Left cardiac atrium (tissue), 4 donors: Measurements from ENCODE around the gene FBLN1. TPM values are rescaled to one million over a fixed set of nuclear protein-coding genes. Genes with fewer than 3 reads are reported as not detected.
A peak's percentile ranks its signal among the peaks of the same experiment; 100 is the strongest.
"Not testable (repeated sequence)": the region's sequence is repeated elsewhere in the genome, so short reads cannot be mapped to it uniquely, and the experiment has no call there.

Source experiments
- ATAC-seq, 2 donors: fragments of 200-7000 bp; cut with Tn5 transposase; one replicate each; pipeline ENCODE4 v1.9.1; 2020; ENCODE audit warnings: mild to moderate bottlenecking in 2 of 2, moderate library complexity in 2 of 2
- DNase-seq: peaks from one replicate; pipeline ENCODE4 v3.0.0-alpha.2; 2020
- intact Hi-C, 2 donors: fragments of 100-400 bp; cut with DNase I; formaldehyde crosslinking; loops; one replicate each; pipeline versions ENCODE4 v1.14.1 to v1.15.1; 2022 to 2023
- total RNA-seq, 2 donors: library from RNA; stranded (reverse); fragmentation: NEBNext Ultra II Directional; extraction: Animal tissue kit (Norgen Biotek cat#: 25700); gene quantifications; one replicate each; pipeline ENCODE4 v1.2.1, GENCODE V29; 2021
- donor health status: DM: no; HTN: yes; CAD: no.
- donor health status: DM: no; HTN: yes; CAD: no; lungs with severe emphysema.
- donor health status: DM: yes; HTN: yes; CAD: no.
- donor health status: Dilated cardiomyopathy.

Gene FBLN1
- total RNA-seq, 2 donors from 2014 or later: 251 to 348 TPM

DNA sequence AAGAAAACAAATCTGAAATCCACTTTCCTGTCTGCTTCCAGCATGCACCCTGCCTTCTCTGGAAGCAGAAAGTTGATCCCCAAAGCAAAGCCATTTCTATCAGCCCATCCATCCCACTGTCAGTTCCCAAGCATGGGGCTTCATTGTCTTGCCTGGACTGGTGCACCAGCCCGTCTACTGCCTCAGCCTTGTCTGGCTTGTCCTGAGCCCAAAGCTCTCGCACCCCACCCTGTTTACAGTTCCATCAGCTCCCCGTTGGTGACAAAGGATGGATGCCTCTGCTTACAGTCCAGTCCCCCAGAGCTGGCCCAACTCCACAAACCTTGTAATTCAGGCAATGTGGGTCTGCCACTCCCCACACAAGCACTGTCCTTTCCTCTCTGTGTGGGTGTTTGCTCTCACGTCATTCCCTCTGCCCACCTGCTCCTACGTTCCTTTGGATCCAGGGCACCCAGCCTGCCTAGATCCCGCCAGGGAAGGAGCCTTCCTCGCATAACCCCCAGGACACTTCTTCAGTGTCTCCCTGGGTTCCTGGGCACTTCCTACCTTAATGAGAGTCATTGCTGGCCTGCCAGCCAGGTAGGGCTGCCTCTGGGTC, 38.8 kb downstream of the FBLN1 start:
- intact Hi-C loops: no loop called here
- ATAC-seq (no peak), DNase-seq (no peak)

DNA sequence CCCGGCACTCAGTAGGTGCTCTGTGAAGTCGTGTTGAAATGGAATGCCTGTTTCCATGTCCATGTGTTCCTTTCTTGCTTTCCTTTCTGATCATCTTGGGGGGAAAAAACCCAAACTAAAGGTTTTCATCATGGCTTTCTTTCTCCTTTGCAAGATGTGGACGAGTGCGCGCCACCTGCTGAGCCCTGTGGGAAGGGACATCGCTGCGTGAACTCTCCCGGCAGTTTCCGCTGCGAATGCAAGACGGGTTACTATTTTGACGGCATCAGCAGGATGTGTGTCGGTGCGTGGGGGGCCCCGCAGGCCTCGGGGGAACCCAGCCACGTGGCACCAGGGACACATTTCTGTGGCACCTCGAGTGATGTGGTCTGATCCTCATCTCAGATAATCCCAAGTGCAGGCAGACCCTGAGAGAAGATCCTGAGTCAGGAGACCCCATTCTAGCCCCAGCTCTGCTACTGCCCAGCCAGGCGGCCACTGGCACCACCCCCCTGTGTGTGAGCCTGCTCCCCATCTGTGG, 39.4 kb downstream of the FBLN1 start:
- DNase-seq (peak; percentile 8), ATAC-seq (no peak)
- intact Hi-C loops: no loop called here

DNA sequence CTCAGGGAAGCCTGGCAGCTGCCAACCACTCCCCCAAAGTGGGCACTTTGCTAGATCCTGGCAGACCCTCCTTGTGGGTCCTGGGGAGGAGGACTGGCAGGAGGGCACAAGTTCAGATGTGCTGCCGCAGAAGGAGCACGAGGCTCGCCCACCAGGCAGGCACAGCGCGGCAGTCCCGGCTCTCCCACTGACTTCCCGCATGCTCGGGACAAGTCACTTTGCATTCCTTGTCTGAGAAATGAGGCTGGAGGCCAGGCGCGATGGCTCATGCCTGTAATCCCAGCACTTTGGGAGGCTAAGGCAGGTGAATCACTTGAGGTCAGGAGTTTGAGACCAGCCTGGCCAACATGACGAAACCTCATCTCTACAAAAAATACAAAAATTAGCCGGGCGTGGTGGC, 40.1 kb downstream of the FBLN1 start:
- intact Hi-C loops, ATAC-seq: not testable (repeated sequence)
- DNase-seq: peak; percentile 13

- ATAC-seq: no peak
- DNase-seq: peak; percentile 18
- intact Hi-C loops: no loop called here
Measured at GRCh38 chr22:45543243-45543642, 40.6 kb downstream of the FBLN1 start.

GRCh38 chr22:45544588-45545170, 42.0 kb downstream of the FBLN1 start:
- DNase-seq: peak; percentile 34
- intact Hi-C loops: no loop called here
- peak; percentile 45 to 52 for ATAC-seq

GRCh38 chr22:45546333-45547015, 43.8 kb downstream of the FBLN1 start:
- peak; percentile 26 for DNase-seq
- ATAC-seq: no peak
- intact Hi-C loops: no loop called here

GRCh38 chr22:45547016-45547345, 44.3 kb downstream of the FBLN1 start:
- ATAC-seq: no peak
- no peak for DNase-seq
- intact Hi-C loops: no loop called here

DNA sequence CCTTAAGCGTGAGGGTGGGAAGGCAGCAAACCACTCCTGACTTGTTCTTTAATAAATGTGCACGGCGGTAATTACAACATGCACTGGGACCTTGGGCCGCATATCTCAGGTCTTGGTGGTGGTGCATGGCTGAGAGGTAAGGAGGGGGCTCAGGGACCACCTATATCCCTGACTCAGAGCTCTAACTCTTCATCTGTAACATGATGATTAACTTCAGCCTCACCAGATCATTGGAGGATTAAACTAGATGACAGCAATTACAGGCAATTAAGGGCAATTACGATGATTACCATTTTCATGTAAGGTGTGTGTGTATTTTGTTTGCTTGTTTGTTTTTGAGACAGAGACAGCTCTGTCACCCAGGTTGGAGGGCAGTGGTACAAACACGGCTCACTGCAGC, 45.0 kb downstream of the FBLN1 start:
- intact Hi-C loops: no loop called here
- DNase-seq (no peak), ATAC-seq (no peak)

GRCh38 chr22:45548247-45548840, 45.7 kb downstream of the FBLN1 start:
- ATAC-seq (no peak), DNase-seq (no peak)
- intact Hi-C loops: no loop called here

DNA sequence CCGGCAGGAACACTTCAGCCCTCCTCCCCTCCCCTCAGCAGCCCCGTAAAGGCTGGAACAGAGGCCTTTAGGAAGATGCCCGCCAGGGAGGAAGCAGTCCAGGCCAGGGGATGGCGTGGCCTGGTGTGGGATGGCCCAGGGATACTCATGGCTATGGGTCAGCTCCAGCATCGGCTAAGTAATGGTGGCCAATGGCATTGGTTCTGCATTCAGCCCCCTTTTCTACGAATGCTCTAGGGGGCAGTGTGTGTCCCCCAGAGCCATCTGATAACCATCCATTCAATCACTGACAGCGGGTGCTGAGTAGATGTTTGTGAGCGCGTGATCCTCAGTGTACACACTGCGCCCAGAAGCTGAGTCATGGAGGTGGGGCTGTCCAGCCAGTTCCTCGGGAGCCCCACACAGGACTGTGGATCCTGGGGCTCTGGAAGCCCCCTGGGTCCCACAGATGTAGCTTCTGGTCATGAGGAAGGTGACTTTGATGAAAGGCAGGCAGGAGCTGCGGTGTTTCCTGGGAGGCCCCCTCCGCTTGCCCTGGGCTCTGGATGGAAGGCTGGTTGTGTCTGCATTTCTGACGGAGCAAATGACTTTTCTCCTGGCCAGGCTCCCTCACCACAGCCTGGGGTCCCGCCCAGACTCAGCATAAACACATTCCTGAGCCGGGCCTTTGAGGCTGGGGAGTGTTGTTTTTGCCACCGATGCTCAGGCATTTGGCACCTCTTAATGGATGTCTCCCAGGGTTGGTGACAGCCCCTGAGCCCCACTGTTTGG, 46.5 kb downstream of the FBLN1 start:
- DNase-seq (peak; percentile 48), ATAC-seq (peak; percentile 27 to 51)
- intact Hi-C loops: no loop called here

- intact Hi-C loops: loop anchor here (5.0 kb wide), 3 partner anchors 108 to 283 kb away; no protein-coding TSS in a partner anchor
- ATAC-seq (no peak), DNase-seq (no peak)
Measured at GRCh38 chr22:45549762-45550378, 47.2 kb downstream of the FBLN1 start.

DNA sequence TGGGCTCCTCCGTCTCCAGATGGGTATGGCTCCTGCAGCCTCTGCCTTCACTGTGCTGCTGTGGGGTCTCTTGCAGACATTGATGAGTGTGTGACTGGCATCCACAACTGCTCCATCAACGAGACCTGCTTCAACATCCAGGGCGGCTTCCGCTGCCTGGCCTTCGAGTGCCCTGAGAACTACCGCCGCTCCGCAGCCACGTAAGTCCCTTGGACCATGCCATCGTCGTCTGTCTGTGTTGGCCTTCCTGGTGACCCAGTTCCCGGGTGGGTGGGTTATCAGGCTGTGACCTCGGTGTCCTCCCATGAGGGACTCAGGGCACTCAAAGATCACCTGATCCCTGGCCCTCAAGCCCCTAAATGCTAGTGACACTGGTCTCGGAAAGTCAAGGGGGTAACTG, 47.7 kb downstream of the FBLN1 start:
- intact Hi-C loops: loop anchor here (5.0 kb wide), 3 partner anchors 108 to 283 kb away; no protein-coding TSS in a partner anchor
- ATAC-seq (no peak), DNase-seq (no peak)

DNA sequence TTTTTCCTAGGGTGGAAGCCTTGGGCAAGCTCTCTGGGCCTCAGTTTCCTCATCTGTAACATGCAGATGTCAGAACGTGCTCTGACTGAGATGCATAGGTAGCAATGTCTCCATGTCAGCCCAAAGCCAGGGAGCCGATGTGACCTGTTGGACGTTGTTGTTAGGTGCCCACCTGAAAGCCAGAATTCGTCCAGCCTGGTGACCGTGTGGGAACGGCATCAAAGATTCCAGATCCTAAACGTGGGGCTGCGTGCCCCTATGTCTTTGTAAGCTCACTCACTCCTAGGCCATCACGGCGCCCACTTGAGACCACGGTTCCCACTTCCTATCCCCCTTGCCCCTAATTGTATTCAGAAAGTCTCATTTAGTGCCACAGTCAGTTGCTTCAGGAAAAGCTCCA, 48.2 kb downstream of the FBLN1 start:
- ATAC-seq: no peak
- intact Hi-C loops: loop anchor here (5.0 kb wide), 3 partner anchors 109 to 284 kb away; no protein-coding TSS in a partner anchor
- no peak for DNase-seq

DNA sequence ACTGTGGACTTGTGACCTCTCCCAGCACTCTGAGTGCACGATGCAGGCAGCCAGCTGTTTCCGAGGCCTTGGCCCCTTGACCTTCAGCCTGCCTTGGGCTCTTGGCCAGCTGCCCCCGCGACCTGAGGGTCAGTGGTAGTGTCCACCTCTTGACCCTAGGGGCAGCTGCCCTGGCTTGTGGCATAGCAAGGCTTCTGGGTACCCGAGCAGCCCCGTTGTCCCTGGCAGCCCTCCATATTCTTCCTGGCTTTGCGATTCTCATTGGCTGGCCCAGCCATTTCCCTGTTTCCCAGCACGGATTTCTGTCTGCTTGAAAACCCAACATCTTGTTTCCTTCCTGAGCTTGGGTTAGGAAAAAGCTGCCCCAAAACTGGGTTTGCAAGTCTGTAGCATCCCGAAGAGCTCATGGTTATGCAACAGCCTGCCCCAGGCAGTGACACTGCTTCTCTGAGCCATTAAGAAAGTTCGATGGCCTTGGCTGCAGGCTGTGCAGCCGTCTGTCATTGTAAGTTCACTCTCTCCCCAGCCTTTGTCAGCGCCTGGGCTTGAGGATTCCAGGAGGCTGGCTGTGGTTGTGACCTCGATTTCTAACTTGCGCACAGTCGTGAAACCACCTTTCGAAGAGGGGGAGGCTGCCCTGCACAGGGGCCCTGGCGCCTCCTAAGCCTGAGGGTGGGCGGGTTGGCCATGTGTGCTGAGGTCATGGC, 48.8 kb downstream of the FBLN1 start:
- DNase-seq (no peak), ATAC-seq (peak; percentile 2 to 42)
- intact Hi-C loops: loop anchor here (5.0 kb wide), 3 partner anchors 109 to 284 kb away; no protein-coding TSS in a partner anchor

DNA sequence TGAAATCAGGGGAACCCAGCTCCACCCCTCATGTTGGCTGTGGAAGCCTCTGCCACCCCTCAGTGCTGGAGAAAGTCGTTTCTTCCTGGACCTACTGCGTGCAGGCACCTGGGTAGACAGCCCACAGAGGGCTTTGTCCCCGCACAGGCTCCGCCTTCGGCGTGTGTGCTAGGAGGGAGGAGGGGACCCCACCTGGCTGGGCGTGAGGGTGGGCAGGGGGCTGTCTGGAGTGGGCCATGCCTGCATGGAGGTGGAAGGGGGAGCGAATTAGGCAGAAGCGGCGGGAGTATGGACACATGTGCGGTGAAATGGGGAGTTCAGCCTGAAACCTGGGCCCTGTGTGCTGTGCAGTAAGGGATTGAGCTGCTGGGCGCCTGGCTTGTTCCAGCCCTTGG, 49.3 kb downstream of the FBLN1 start:
- intact Hi-C loops: loop anchor here (5.0 kb wide), 3 partner anchors 110 to 285 kb away; no protein-coding TSS in a partner anchor
- ATAC-seq: peak in 1 of 2 donors; percentile 1
- no peak for DNase-seq

DNA sequence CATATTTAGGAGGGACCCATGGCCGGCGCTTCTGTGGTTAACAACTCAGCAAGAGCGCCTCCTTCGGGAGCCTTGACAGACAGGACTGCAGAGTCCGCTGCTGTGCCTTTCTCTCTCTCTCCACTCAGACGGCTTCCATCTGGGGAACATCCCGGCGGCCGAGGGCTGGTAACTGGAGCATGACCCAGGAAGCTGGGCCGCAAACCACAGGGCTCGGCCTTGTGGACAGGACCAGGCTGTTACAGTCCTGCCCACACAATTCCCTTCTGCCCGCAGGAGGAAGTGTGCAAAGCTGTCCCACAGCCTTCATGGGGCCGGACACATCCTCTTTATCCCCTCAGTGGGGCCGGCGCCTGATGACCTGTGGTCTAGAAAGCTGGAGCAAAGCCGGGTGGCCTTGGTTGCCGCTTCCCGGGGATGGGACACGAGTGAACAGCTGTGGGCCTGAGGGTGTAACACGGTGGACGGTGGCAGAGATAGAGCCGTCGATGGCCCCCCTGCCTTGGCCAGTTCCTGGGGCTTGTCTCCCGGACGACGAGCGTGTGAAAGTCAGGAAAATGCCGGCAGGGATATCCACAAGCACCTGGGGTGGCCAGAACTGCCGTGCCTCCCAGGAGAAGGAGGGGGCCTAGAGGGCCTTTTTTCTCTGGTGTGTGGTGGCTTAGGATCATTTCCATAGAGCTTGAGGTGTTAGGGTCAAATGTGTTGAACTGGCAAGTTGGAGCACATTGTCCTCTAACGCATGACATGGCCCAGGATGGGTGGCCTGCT, 50.1 kb downstream of the FBLN1 start:
- DNase-seq: peak; percentile 78
- ATAC-seq: peak; percentile 61 to 72

DNA sequence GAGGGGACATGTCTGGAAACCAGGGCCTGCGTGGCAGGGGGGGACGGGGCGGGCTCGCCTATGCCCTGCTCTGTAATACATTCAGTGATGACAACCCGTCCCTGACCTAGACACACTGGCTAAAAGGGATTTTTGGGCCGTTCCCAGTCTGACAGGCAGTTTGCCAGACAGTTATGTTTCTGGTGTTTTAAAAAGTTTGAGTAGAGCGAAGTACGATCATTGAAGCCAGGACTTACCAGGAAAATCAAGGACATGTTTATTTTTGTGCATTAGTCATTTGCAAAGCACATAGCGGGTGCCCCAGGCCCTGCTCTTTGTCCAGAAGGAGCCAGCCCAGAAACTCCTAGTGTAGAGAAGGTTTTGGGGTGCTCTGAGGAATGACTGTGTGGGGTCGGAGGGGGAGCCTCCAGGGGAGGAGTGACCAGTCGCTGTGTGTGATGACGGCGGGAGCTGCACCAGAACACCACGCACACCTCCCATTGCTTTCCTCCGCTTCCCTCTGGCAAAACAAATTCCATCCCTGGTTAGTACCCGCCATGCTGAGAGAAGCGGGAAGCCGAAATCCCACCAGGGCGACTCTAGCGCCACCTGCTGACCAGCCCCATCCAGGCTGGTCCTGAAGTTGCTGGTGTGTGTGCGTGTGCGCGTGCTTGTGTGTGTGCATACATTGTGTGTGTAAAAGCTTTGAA, 50.8 kb downstream of the FBLN1 start:
- intact Hi-C loops: loop anchor here (1.0 to 5.0 kb wide), 4 partner anchors 111 to 286 kb away; no protein-coding TSS in a partner anchor
- peak; percentile 83 for DNase-seq
- peak; percentile 46 to 59 for ATAC-seq

More for the DNA sequence above, 50.1 kb downstream of the FBLN1 start:
- intact Hi-C loops: loop anchor here (1.0 to 5.0 kb wide), 4 partner anchors 110 to 285 kb away; no protein-coding TSS in a partner anchor
